Measurements from ENCODE around the gene JOSD1.

Gene JOSD1

DNA sequence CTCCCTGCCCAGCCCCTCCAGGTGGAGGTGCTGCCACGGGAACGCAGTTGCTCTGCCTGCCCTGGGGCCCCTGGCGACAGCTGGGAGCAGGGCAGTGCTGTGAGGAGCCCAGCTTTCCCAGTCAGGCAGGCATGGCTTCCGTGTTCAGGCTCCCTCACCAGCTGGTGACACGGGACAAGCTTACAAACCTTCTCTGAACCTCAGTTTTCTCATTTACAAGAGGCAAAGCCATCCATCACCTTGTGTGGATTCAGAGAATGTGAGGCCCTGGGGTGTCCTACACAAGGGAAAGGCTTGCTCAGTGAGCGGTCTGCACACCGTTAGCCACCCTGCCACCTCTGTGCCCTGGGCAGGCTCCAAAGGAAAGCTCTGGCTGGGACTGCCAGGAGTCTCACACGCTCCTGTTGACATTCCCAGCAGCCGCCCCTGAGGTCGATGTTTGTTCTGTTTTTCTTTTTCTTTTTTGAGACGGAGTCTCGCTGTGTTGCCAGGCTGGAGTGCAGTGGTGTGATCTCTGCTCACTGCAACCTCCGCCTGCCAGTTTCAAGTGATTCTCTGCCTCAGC is 31.6 kb upstream of the JOSD1 start:
- no peak for DNase-seq

DNA sequence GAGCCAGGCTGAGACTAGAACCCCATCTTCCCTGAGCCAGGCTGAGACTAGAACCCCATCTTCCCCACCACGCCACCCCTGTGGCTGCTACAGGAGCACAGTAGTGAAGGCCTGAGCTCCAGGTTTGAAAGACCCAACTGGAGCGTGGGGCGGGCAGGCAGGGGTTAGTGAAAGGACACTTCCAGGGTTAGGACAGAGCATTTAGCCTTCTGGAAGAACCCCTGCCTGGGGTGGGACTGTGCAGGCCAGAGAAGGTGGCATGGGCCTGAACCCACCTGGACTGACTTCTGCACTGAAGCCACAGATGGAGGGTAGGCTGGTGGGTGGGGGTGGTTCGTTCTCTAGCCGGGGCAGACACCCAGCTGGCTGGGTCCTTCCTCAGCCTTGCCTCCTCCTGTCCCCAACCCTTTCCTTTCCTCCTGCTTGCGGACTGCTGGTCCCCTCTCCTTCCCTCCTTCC is 31.0 kb upstream of the JOSD1 start:
- DNase-seq = no peak

- no peak for DNase-seq
Observed at GRCh38 chr22:38730411-38730871, 29.7 kb upstream of the JOSD1 start.

- no peak for DNase-seq
Observed at GRCh38 chr22:38729946-38730345, 29.2 kb upstream of the JOSD1 start.

DNA sequence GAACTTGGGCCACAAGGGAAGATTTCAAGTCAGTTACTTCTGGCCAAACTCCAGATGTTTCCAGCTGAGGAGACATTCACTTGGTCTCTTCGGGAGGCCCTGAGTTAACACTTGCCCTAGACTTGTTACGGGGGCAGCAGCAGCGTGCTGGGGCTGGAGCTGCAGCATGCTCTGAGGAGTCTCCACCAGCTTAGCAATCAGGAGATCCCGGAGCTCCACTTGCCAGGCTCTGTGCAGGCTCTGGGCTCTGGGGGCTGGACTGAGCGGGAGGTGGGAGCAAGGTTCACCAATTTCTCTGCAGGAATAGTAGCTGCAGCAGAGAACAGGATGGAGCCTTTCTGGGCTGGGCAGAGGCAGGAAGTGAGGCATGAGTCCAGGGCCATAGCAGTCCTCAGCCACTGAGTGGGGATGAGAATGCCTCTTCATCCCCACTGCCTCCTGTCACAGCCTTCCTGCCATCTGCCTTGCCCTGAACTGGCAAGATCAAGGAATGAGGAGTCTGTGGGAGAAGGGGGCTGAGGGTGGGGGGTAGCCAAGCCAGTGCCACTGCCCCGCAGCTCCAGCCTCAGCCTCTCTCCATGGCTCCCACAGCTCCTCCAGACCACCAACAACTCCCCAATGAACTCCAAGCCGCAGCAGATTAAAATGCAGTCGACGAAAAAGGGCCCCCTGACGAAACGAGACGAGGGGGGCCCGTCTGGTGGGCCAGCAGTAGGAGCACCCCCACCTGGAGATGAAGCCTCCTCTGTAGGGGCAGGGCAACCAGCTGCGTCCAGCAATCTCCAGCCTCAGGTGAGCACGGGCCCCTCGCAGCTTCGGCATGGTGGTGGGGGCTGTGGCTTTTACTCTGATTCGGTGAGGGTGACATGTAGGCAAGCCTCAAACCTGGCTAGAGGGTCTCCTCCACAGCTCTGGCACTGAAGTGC is 28.4 kb upstream of the JOSD1 start:
- no peak for DNase-seq

GRCh38 chr22:38727530-38728451 is 27.0 kb upstream of the JOSD1 start:
- no peak for DNase-seq

DNA sequence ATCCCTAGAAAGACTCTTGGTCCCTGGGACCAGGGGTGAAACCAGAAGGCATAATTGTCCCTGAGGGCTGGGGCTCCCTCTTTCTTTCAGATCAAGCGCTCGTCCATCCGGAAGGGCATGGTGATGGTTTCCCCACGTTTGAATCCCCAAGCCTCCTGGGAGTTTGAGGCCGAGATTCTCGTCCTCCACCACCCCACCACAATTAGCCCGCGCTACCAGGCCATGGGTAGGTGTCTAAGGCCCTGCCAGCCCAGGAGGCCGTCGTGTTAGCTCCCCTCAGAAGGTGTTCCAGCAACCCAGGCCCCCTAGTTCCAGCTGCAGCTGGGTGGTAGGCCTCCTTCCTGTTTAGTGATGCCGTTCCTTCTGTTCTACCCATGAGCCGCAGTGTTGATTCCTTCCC is 26.4 kb upstream of the JOSD1 start:
- no peak for DNase-seq

DNA sequence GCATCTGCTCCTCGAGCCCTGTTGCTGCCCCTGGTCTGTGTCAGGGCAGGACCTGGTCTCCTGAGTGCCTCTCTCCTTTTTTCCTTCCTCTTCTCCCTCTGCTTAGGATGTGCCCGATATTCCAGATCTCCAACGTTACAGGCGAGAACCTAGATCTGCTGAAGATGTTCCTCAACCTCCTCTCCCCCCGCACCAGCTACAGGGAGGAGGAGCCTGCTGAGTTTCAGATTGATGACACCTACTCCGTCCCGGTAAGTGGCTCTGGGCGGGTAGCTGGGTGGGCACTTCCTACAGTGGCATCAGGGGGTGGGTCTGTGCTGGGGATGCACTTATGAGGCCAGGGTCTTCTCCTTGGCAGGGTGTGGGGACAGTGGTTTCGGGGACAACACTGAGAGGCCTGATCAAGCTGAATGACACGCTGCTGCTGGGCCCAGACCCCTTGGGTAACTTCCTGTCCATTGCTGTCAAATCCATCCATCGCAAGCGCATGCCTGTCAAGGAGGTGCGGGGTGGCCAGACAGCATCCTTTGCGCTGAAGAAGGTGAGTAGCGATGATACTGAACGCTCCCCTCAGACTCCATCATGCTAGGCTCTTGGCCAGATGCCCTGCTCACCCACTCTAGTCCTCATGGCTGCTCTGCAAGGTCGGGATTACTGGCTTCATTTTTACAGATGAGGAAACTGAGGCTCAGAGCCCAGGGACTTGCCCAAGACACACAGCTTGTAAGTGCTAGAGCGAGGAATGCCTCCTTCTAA is 25.3 kb upstream of the JOSD1 start:
- DNase-seq = no peak

DNA sequence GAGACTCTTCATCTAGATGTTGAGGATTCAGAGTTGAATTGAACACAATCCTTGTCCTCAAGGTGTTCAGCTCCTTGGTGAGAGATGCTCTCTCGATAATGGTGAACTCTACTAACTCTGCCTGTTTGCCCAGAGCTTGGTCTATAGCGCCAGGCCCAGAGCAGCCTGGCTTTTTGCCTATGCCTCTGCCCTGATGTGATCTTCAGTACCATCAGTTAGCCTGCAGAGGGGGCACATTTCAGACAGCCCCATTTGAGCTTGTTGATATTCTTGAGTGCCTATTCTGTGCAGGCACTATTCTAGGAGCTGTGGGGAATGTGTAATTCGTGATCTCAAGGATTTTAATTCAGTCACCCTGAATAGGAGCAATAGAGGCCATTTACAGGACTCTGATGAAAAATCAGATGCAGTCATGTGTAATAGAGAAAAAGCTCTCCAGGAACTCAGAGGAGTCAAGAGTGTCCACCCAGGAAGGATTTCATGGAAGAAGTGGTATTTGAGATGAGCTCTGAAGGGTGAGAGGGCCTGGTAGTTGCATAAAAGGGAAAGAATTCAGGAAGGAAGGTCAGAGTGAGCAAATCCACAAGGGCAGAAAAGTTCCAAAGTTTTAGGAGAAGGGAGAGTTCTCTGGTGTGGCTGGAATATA is 24.3 kb upstream of the JOSD1 start:
- peak; percentile 54 for DNase-seq

GRCh38 chr22:38724176-38724575 is 23.4 kb upstream of the JOSD1 start:
- DNase-seq = no peak

GRCh38 chr22:38721551-38721950 is 20.8 kb upstream of the JOSD1 start:
- DNase-seq = no peak

DNA sequence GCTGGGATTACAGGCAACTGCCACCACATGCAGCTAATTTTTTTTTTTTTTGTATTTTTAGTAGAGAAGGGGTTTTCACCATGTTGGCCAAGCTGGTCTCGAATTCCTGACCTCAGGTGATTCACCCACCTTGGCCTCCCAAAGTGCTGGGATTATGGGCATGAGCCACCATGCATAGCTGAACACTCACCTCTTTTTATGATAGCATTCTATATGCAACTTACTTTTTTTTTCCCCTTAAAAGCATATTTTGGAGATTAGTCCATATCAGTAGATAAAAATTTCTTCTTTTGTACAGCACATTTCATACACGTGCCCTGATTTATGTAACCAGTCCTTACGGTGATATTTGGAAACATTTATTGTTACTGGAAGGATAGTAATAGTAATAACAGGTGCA is 19.6 kb upstream of the JOSD1 start:
- DNase-seq = no peak

- DNase-seq = no peak
Observed at GRCh38 chr22:38719196-38719595, 18.5 kb upstream of the JOSD1 start.

DNA sequence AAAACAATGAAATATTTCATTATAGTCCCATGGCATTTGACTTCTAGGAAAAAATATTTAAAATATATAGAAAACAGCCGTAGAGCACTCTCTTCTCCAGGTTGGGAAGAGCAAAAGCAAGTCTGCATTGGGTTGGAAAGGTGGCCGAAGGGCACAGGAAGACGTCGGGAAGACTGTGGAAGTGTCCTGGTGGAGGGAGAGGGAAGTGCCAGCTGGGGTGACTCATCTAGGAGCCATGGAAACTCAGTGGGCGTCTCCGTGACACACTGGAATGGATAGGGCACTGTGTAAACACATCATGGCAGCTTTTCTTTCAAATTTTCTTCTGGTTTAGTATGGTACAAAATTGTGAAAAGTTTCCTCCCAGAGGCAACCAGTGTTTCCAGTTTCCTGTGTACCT is 17.7 kb upstream of the JOSD1 start:
- DNase-seq = no peak

GRCh38 chr22:38717244-38717643 is 16.5 kb upstream of the JOSD1 start:
- no peak for DNase-seq

- no peak for DNase-seq
Observed at GRCh38 chr22:38716826-38717225, 16.1 kb upstream of the JOSD1 start.

DNA sequence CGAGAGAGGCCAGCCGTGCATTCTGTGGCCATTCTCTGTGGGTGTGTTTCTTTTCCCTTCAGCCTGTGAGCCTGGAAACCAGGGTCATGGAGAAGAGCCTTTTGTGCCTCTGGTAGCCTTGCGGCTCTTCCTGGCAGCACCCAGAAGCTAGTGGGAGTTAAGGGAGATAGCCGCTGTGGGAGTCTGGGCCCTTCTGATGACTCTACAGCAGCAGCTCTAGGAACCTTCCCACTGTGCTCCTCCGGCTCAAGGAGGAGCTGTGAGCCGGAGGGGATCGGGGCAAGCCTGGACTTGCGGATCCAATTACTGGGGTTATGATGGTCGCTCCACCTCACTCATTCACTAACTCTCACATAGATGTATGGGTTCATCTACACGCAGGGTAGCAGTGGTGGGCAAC is 15.5 kb upstream of the JOSD1 start:
- no peak for DNase-seq

GRCh38 chr22:38715852-38716251 is 15.1 kb upstream of the JOSD1 start:
- no peak for DNase-seq

DNA sequence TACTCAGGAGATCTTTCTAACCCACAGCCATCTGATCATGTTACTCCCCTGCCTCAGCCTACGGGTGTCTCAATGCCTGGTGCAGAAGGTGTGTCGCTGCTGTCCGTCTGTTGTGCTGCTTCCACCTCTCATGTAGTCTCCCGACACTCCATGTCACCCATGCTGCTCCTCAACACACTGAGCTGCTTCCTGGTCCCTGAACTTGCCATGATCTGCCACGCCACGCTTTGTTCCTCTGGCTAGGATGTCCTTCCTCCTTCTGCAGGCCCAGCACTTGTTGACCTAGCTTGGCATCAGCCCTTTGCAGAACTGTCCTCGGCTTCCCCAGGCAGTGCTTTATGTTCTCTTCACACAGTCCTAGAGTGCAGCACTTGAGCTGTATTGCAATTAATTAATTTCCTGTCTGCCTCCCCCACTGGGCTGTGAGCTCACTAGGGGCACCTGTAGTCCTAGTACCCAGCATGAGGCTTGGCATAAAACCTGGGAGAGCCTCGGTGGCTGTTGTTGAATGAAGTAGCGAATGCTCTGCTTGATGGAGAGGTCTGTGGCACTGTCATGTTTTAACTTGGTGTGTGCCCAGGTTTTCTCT is 14.5 kb upstream of the JOSD1 start:
- no peak for DNase-seq

GRCh38 chr22:38713921-38714320 is 13.2 kb upstream of the JOSD1 start:
- DNase-seq = no peak

DNA sequence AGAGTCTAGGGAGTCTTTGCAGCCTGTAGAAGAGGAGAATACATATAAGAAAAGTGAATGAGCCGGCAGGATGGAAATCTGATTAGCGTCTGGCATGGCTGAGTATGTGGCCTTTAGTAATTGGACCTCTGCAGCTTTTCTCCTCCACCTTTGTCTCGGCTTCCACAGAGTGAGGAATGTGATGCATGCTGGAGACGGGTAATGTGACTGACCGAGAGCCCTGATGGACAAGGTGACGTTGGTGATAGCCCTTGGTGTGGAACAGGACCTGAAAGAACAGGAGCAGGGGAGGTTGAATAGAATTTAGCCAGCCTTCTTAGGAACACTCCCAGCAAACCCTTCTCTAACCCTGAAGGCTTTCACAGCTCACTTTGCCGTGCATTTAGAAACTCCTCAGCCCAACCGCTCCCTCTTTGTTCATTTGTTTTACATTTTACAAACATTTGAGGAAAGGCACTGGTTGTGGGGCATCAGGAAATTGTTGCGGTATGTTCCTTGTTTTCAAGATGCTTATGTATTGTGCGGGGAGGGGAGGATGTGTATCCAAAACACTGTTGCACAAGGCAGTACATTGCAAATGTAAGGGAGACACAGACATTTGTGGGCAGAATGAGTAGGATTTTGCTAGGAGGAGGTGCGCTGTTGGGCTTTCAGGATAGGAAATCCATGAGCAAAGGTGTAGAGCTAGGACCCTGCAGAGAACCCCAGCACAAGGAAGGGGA is 11.9 kb upstream of the JOSD1 start:
- no peak for DNase-seq
